ENCODE measurements around the gene AQP12A. TPM values are rescaled to one million over a fixed set of nuclear protein-coding genes. Genes with fewer than 3 reads are reported as not detected.

The AQP12A gene
- total RNA-seq, 1 experiment from 2014 or later = not detected

GRCh38 chr2:240707043-240707756 lies 15.5 kb downstream of the AQP12A start:
- no peaks in the 10 kb centered on the region for H3K9me2 ChIP-seq (ENCODE audit: insufficient read depth)
- no peak overlapping the region for H3K4me2 ChIP-seq (ENCODE audit: low read length)
- DNase-seq (ENCODE audit: low read depth, low spot score) (no peak), ATAC-seq (no peak)
- no peak overlapping the region for H3K9ac ChIP-seq (ENCODE audit: low read length)
- H3K79me2 ChIP-seq (ENCODE audit: insufficient read depth, low read length) = no peaks in the 10 kb centered on the region
- no peaks in the 10 kb centered on the region for H3K4me1 ChIP-seq (ENCODE audit: control insufficient read depth in 1 of 2, insufficient read depth in 2 of 2, low read length in 2 of 2)
- no peaks in the 10 kb centered on the region for H3K36me3 ChIP-seq (ENCODE audit: control insufficient read depth in 1 of 2, insufficient read depth in 2 of 2, low read length in 2 of 2)
- no peak overlapping the region for H2AFZ ChIP-seq (ENCODE audit: low read depth, low read length, poor library complexity, severe bottlenecking)
- no TSS peak for BruUV-seq (replicated peaks)
- H3K27ac ChIP-seq (ENCODE audit: low read depth, low read length) = no peak overlapping the region
- intact Hi-C loops (cut with micrococcal nuclease) = loop anchor here (5.0 kb wide), 2 partner anchors 40 to 210 kb away; no protein-coding TSS in a partner anchor
- TF ChIP-seq JUND (IDR thresholded peaks at IDR 0.05) (no peak), EZH2 (IDR thresholded peaks at IDR 0.05) (no peak), ZNF274 (IDR thresholded peaks at IDR 0.05; ENCODE audit: low read depth, low read length) (no peak), CEBPB (IDR thresholded peaks at IDR 0.05; ENCODE audit: low read depth) (no peak), ZBTB33 (IDR thresholded peaks at IDR 0.05; ENCODE audit: extremely low read depth, insufficient replicate concordance, low read length) (no peak), YY1 (IDR thresholded peaks at IDR 0.05; ENCODE audit: extremely low read depth, insufficient replicate concordance, low read depth, low read length) (no peak), CTCF (IDR thresholded peaks at IDR 0.05 in 2 of 3, conservative IDR thresholded peaks at IDR 0.05 in 1 of 3; ENCODE audit: borderline replicate concordance in 1 of 3, insufficient read depth in 1 of 3, low read depth in 2 of 3, low read length in 2 of 3) (no peak), ELF1 (IDR thresholded peaks at IDR 0.05; ENCODE audit: borderline replicate concordance, low read depth) (no peak), POLR2A (IDR thresholded peaks at IDR 0.05; ENCODE audit: borderline replicate concordance, extremely low read depth, insufficient read depth, insufficient read length) (no peak), TCF7L2 (IDR thresholded peaks at IDR 0.05; ENCODE audit: borderline replicate concordance, extremely low read depth, insufficient read depth, insufficient read length) (no peak), CBX3 (IDR thresholded peaks at IDR 0.05; ENCODE audit: low read depth) (no peak), FOSL1 (IDR thresholded peaks at IDR 0.05; ENCODE audit: low read depth) (no peak), RAD21 (IDR thresholded peaks at IDR 0.05; ENCODE audit: low read depth) (no peak), ATF3 (IDR thresholded peaks at IDR 0.05) (no peak), SIN3A (IDR thresholded peaks at IDR 0.05; ENCODE audit: low read depth) (no peak), ZFX (IDR thresholded peaks at IDR 0.05) (no peak), REST (IDR thresholded peaks at IDR 0.05; ENCODE audit: low read depth) (no peak)
- H3K27me3 ChIP-seq (ENCODE audit: insufficient read depth, low read length) = no peaks in the 10 kb centered on the region; the same call in 1 of the 2 replicates
- ChIA-PET RAD21 (ENCODE audit: low non-redundant PET in 1 of 2, low total read pairs in 2 of 2, uncharacterized antibody in 2 of 2, unreplicated experiment in 2 of 2) (no interaction called here), POLR2A (no interaction called here), CTCF (no interaction called here)
- H3K4me3 ChIP-seq (replicated peaks in 1 of 2; ENCODE audit: low read depth in 1 of 2, low read length in 2 of 2) = no peak overlapping the region
- no peaks in the 10 kb centered on the region for H4K20me1 ChIP-seq (ENCODE audit: insufficient read depth)
- H3K9me3 ChIP-seq (ENCODE audit: control insufficient read depth in 1 of 2, insufficient read depth in 1 of 2, low read depth in 1 of 2, low read length in 2 of 2) = no peaks in the 10 kb centered on the region

Data from HCT116 (cell line).